PC-9 (cell line): ENCODE data around the gene CTNNA3. TPM values are rescaled to one million over a fixed set of nuclear protein-coding genes. Genes with fewer than 3 reads are reported as not detected.

Experiments
- BruUV-seq: library from RNA; stranded (reverse); fragments of 400-500 nt; replicated peaks from 2 replicates; lab custom pipeline; 2021; lab: Mats Ljungman, UMichigan
- CTCF ChIA-PET: fragments of 300-600 bp; sonication (Branson Sonifier 250); formaldehyde crosslinking; loops from one replicate; lab custom pipeline; 2022; ENCODE audit warnings: antibody characterized with exemption; lab: Charles Lee
- POLR2A ChIA-PET: fragments of 300-600 bp; sonication (Branson Sonifier 250); formaldehyde crosslinking; loops from one replicate; lab custom pipeline; 2022; ENCODE audit warnings: antibody characterized with exemption; ENCODE audit not compliant: unreplicated experiment; lab: Charles Lee
- DNase-seq, 2 experiments: peaks; one replicate each; pipeline versions ENCODE4 v3.0.0 to v3.0.0-alpha.2; 2015 to 2022; ENCODE audit warnings: mixed read lengths in 1 of 2
- H2AFZ ChIP-seq: fragments of 200-600 bp; sonication (generic); 2 replicates; pipeline ENCODE4 v1.8.1; 2017; ENCODE audit warnings: antibody characterized with exemption
- H3F3A ChIP-seq: fragments of 200-600 bp; sonication (generic); 2 replicates; pipeline ENCODE4 v1.8.1; 2017; ENCODE audit warnings: antibody characterized with exemption, mild to moderate bottlenecking, low read depth; ENCODE audit not compliant: insufficient read depth
- H3K27ac ChIP-seq: fragments of 200-600 bp; sonication (generic); 2 replicates; pipeline ENCODE4 v1.6.1; 2016; ENCODE audit warnings: mixed run types
- H3K27me3 ChIP-seq: fragments of 200-600 bp; sonication (generic); 2 replicates; pipeline ENCODE4 v1.6.1; 2016; ENCODE audit warnings: low read depth, mixed run types; ENCODE audit not compliant: insufficient read depth
- H3K36me3 ChIP-seq: fragments of 200-600 bp; sonication (generic); 2 replicates; pipeline ENCODE4 v1.6.1; 2016; ENCODE audit warnings: low read depth, mixed run types
- H3K4me1 ChIP-seq: fragments of 200-600 bp; sonication (generic); replicated peaks from 2 replicates; pipeline ENCODE4 v1.6.1; 2016; ENCODE audit warnings: mixed run types; ENCODE audit not compliant: insufficient read depth
- H3K4me2 ChIP-seq: fragments of 200-600 bp; sonication (generic); 2 replicates; pipeline ENCODE4 v1.6.1; 2017; ENCODE audit warnings: mixed run types
- H3K4me3 ChIP-seq: fragments of 200-600 bp; sonication (generic); 2 replicates; pipeline ENCODE4 v1.6.1; 2016; ENCODE audit warnings: mixed run types
- H3K79me2 ChIP-seq: fragments of 200-600 bp; sonication (generic); 2 replicates; pipeline ENCODE4 v1.6.1; 2017; ENCODE audit warnings: low read depth, mixed run types
- H3K9me2 ChIP-seq: fragments of 200-600 bp; sonication (generic); 2 replicates; pipeline ENCODE4 v1.8.1; 2017; ENCODE audit warnings: mild to moderate bottlenecking; ENCODE audit not compliant: insufficient read depth
- H3K9me3 ChIP-seq: fragments of 200-600 bp; sonication (generic); 2 replicates; pipeline ENCODE4 v1.8.1; 2016; ENCODE audit warnings: low read depth; ENCODE audit not compliant: insufficient read depth
- H4K20me1 ChIP-seq: fragments of 200-600 bp; sonication (generic); 2 replicates; pipeline ENCODE4 v1.8.1; 2017; ENCODE audit not compliant: insufficient read depth
- EZH2 ChIP-seq: fragments of 200-600 bp; sonication (generic); IDR thresholded peaks from 2 replicates; pipeline ENCODE4 v1.8.0; 2017; ENCODE audit warnings: antibody characterized with exemption, low read depth
- intact Hi-C: fragments of 100-400 bp; cut with micrococcal nuclease; formaldehyde crosslinking; loops from one replicate; pipeline ENCODE4 v1.10.0; 2022; ENCODE audit not compliant: unreplicated experiment
- total RNA-seq: library from RNA; stranded (reverse); gene quantifications from 2 replicates; pipeline ENCODE4 v1.2.3, GENCODE V29; 2021
- TF ChIP-seq, protein P1 (sequence below): fragments of 200-600 bp; sonication (generic); conservative IDR thresholded peaks from 2 replicates; pipeline ENCODE4 v1.6.1; 2017; ENCODE audit warnings: mixed run types, antibody characterized with exemption, mild to moderate bottlenecking, moderate library complexity

Gene CTNNA3
- total RNA-seq, 1 experiment from 2014 or later, result not detected

DNA sequence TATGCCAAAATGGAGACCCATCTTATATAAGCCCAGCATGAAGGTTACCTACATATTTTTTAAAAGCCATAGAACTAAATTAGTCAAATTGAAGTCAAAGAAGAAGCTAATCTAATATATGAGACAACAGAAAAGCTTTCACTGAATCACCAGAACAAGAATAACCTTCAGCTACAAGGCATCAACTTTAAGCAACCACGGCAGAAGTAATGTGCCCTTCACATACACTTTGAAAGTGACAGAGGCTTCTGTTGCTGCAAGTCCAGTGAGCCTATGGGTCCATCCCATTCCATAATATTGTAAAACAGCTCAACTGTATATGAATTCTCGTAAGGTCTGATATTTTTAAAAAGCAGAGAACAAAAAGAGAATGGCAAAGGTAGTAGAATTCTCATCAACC is 36.5 kb downstream of the CTNNA3 start:
- Histone ChIP-seq H3K36me3 (no peaks in the 10 kb centered on the region), H3F3A (no peaks in the 10 kb centered on the region), H2AFZ (no peak overlapping the region), H3K79me2 (no peaks in the 10 kb centered on the region), H3K27me3 (no peaks in the 10 kb centered on the region), H4K20me1 (no peaks in the 10 kb centered on the region), H3K4me1 (no peaks in the 10 kb centered on the region), H3K4me2 (no peak overlapping the region), H3K9me3 (no peaks in the 10 kb centered on the region; the same call in 1 of the 2 replicates), H3K9me2 (no peaks in the 10 kb centered on the region), H3K27ac (no peak overlapping the region), H3K4me3 (no peak overlapping the region)
- no TSS peak for BruUV-seq
- TF ChIP-seq EZH2, result no peak
- TF ChIP-seq, protein P1, sequence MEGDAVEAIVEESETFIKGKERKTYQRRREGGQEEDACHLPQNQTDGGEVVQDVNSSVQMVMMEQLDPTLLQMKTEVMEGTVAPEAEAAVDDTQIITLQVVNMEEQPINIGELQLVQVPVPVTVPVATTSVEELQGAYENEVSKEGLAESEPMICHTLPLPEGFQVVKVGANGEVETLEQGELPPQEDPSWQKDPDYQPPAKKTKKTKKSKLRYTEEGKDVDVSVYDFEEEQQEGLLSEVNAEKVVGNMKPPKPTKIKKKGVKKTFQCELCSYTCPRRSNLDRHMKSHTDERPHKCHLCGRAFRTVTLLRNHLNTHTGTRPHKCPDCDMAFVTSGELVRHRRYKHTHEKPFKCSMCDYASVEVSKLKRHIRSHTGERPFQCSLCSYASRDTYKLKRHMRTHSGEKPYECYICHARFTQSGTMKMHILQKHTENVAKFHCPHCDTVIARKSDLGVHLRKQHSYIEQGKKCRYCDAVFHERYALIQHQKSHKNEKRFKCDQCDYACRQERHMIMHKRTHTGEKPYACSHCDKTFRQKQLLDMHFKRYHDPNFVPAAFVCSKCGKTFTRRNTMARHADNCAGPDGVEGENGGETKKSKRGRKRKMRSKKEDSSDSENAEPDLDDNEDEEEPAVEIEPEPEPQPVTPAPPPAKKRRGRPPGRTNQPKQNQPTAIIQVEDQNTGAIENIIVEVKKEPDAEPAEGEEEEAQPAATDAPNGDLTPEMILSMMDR, result no peak
- ChIA-PET CTCF (no interaction called here), POLR2A (no interaction called here)
- intact Hi-C loops, result no loop called here
- no peak for DNase-seq

DNA sequence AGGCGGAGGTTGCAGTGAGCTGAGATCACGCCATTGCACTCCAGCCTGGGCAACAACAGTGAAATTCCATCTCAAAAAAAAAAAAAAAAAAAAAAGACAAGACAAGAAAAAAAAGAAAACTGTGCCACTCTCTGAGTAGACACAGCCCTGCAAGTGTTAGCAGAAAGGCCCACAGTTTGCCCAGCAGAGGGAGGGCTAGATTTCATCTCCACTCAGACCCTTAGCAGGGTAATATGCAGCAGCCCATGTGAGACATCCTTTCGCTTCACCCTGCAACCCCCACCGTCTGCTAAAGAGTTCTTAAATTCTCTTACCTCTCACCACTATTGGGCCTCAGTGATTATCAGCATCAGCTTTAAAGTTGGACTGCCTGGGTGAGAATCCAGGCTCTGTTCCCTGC is 38.2 kb downstream of the CTNNA3 start:
- POLR2A ChIA-PET, result no interaction called here
- CTCF ChIA-PET, result no interaction called here
- H3K27ac ChIP-seq, result no peak overlapping the region
- no peak overlapping the region for H3K4me3 ChIP-seq
- H3K79me2 ChIP-seq, result no peaks in the 10 kb centered on the region
- no peak overlapping the region for H2AFZ ChIP-seq
- H3K9me2 ChIP-seq, result no peaks in the 10 kb centered on the region
- H4K20me1 ChIP-seq, result no peaks in the 10 kb centered on the region
- no peaks in the 10 kb centered on the region for H3F3A ChIP-seq
- no peaks in the 10 kb centered on the region for H3K27me3 ChIP-seq
- DNase-seq, result no peak
- no TSS peak for BruUV-seq
- TF ChIP-seq, protein P1, result no peak
- TF ChIP-seq EZH2, result no peak
- H3K36me3 ChIP-seq, result no peaks in the 10 kb centered on the region
- H3K4me1 ChIP-seq, result no peaks in the 10 kb centered on the region
- H3K4me2 ChIP-seq, result no peak overlapping the region
- intact Hi-C loops, result no loop called here
- no peaks in the 10 kb centered on the region; the same call in 1 of the 2 replicates for H3K9me3 ChIP-seq

DNA sequence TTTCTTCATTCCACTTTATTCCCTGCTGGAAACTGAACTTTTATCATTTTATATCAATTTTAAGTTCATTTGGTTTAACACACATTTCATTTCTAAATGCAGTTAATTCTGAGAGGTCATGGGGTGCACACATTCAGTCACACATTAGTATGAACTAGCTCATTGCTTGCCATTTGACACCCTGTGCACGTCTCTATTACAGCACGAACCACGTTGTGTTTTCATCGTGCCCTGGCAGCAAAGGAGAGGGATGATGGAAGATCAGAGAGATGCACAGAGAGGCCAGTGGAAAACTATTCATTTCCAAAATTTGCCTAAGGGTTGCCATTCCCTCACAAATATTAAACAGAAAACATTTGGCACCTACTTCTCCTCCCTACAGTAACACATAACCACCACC is 45.4 kb downstream of the CTNNA3 start:
- DNase-seq, result no peak
- no peak for TF ChIP-seq EZH2
- TF ChIP-seq, protein P1, result no peak
- CTCF ChIA-PET, result no interaction called here
- no peak overlapping the region for H3K27ac ChIP-seq
- no peak overlapping the region for H2AFZ ChIP-seq
- H4K20me1 ChIP-seq, result no peaks in the 10 kb centered on the region
- H3K4me1 ChIP-seq, result no peaks in the 10 kb centered on the region
- no peaks in the 10 kb centered on the region for H3K9me2 ChIP-seq
- no peaks in the 10 kb centered on the region; the same call in 1 of the 2 replicates for H3K27me3 ChIP-seq
- H3K4me2 ChIP-seq, result no peak overlapping the region
- intact Hi-C loops, result no loop called here
- no peaks in the 10 kb centered on the region for H3F3A ChIP-seq
- H3K36me3 ChIP-seq, result no peaks in the 10 kb centered on the region
- no TSS peak for BruUV-seq
- POLR2A ChIA-PET, result no interaction called here
- H3K79me2 ChIP-seq, result no peaks in the 10 kb centered on the region
- H3K4me3 ChIP-seq, result no peak overlapping the region
- H3K9me3 ChIP-seq, result no peaks in the 10 kb centered on the region; the same call in 1 of the 2 replicates
